SK-N-SH treated with all-trans-retinoic acid at 6 μM for 48 hours (cell line): ENCODE data around the gene UBE2L3.

ENCODE experiments used
- ATAC-seq: fragments of 200-7000 bp; cut with Tn5 transposase; 3 replicates; pipeline ENCODE4 v1.9.1; 2020; ENCODE audit warnings: mild to moderate bottlenecking, moderate library complexity
- ARNTL ChIP-seq: fragments of 450-650 bp; formaldehyde crosslinking; IDR thresholded peaks from 2 replicates; pipeline ENCODE4 v1.5.0; 2020; ENCODE audit warnings: low read depth, mild to moderate bottlenecking, moderate library complexity, borderline replicate concordance
- BACH2 ChIP-seq: fragments of 250-450 bp; sonication (Bioruptor Pico); IDR thresholded peaks from 2 replicates; pipeline ENCODE4 v1.9.0; 2021; ENCODE audit warnings: mild to moderate bottlenecking, borderline replicate concordance
- CSDC2 ChIP-seq: fragments of 250-450 bp; sonication (Bioruptor Pico); IDR thresholded peaks from 2 replicates; pipeline ENCODE4 v1.5.0; 2020; ENCODE audit warnings: mild to moderate bottlenecking, moderate library complexity
- ESRRG ChIP-seq: fragments of 250-450 bp; sonication (Bioruptor Pico); IDR thresholded peaks from 2 replicates; pipeline ENCODE4 v1.6.1; 2021; ENCODE audit warnings: mild to moderate bottlenecking
- GLIS3 ChIP-seq: fragments of 250-450 bp; sonication (Bioruptor Pico); IDR thresholded peaks from 2 replicates; pipeline ENCODE4 v1.5.0; 2020; ENCODE audit warnings: mild to moderate bottlenecking, moderate library complexity
- ISL1 ChIP-seq: fragments of 250-450 bp; sonication (Bioruptor Pico); IDR thresholded peaks from 2 replicates; pipeline ENCODE4 v2.1.2; 2022; ENCODE audit warnings: mild to moderate bottlenecking, moderate library complexity
- OSR1 ChIP-seq: fragments of 250-450 bp; sonication (Bioruptor Pico); IDR thresholded peaks from 2 replicates; pipeline ENCODE4 v1.8.0; 2022; ENCODE audit warnings: moderate library complexity, mild to moderate bottlenecking, inconsistent platforms
- PPARA ChIP-seq: fragments of 250-450 bp; sonication (Bioruptor Pico); IDR thresholded peaks from 2 replicates; pipeline ENCODE4 v1.5.0; 2020; ENCODE audit warnings: mild to moderate bottlenecking, borderline replicate concordance
- RARB ChIP-seq: fragments of 250-450 bp; sonication (Bioruptor Pico); IDR thresholded peaks from 2 replicates; pipeline ENCODE4 v1.8.0; 2021; ENCODE audit warnings: mild to moderate bottlenecking, moderate library complexity
- SNAI2 ChIP-seq: fragments of 250-450 bp; sonication (Bioruptor Pico); IDR thresholded peaks from 2 replicates; pipeline ENCODE4 v1.5.0; 2020; ENCODE audit warnings: mild to moderate bottlenecking, moderate library complexity
- TCF4 ChIP-seq: fragments of 250-450 bp; sonication (Bioruptor Pico); IDR thresholded peaks from 2 replicates; pipeline ENCODE4 v1.8.0; 2021; ENCODE audit warnings: mild to moderate bottlenecking, moderate library complexity, borderline replicate concordance
- TOX ChIP-seq: fragments of 250-450 bp; sonication (Bioruptor Pico); IDR thresholded peaks from 2 replicates; pipeline ENCODE4 v1.8.0; 2021; ENCODE audit warnings: mild to moderate bottlenecking, moderate library complexity, borderline replicate concordance
- ZC3H10 ChIP-seq: fragments of 250-450 bp; sonication (Bioruptor Pico); IDR thresholded peaks from 2 replicates; pipeline ENCODE4 v1.5.1; 2021; ENCODE audit warnings: mild to moderate bottlenecking, moderate library complexity
- ZFP3 ChIP-seq: fragments of 250-450 bp; sonication (Bioruptor Pico); IDR thresholded peaks from 2 replicates; pipeline ENCODE4 v1.5.0; 2020; ENCODE audit warnings: mild to moderate bottlenecking, moderate library complexity
- ZFP30 ChIP-seq: fragments of 450-650 bp; formaldehyde crosslinking; IDR thresholded peaks from 2 replicates; pipeline ENCODE4 v1.5.0; 2022; ENCODE audit warnings: mild to moderate bottlenecking, moderate library complexity
- ZNF565 ChIP-seq: fragments of 450-650 bp; formaldehyde crosslinking; conservative IDR thresholded peaks from 2 replicates; pipeline ENCODE4 v1.5.0; 2020; ENCODE audit warnings: low read depth, mild to moderate bottlenecking, moderate library complexity
- ZNF70 ChIP-seq: fragments of 450-650 bp; formaldehyde crosslinking; IDR thresholded peaks from 2 replicates; pipeline ENCODE4 v1.5.0; 2020; ENCODE audit warnings: mild to moderate bottlenecking, moderate library complexity
- ZNF8 ChIP-seq: fragments of 450-650 bp; formaldehyde crosslinking; IDR thresholded peaks from 2 replicates; pipeline ENCODE4 v1.5.0; 2020; ENCODE audit warnings: mild to moderate bottlenecking, moderate library complexity
- TF ChIP-seq, protein P1 (sequence below): fragments of 250-450 bp; sonication (Bioruptor Pico); IDR thresholded peaks from 2 replicates; pipeline ENCODE4 v1.5.1; 2020; ENCODE audit warnings: low read depth, mild to moderate bottlenecking, moderate library complexity
- TF ChIP-seq, protein P2 (sequence below): fragments of 250-450 bp; sonication (Bioruptor Pico); IDR thresholded peaks from 2 replicates; pipeline ENCODE4 v1.5.0; 2020; ENCODE audit warnings: mild to moderate bottlenecking, moderate library complexity
- TF ChIP-seq, protein P3 (sequence below): fragments of 250-450 bp; sonication (Bioruptor Pico); IDR thresholded peaks from 2 replicates; pipeline ENCODE4 v1.5.1; 2021; ENCODE audit warnings: mild to moderate bottlenecking, moderate library complexity
- TF ChIP-seq, protein P4 (sequence below): fragments of 250-450 bp; sonication (Bioruptor Pico); IDR thresholded peaks from 2 replicates; pipeline ENCODE4 v1.8.0; 2021; ENCODE audit warnings: low read depth, mild to moderate bottlenecking, moderate library complexity, borderline replicate concordance

The UBE2L3 gene

DNA sequence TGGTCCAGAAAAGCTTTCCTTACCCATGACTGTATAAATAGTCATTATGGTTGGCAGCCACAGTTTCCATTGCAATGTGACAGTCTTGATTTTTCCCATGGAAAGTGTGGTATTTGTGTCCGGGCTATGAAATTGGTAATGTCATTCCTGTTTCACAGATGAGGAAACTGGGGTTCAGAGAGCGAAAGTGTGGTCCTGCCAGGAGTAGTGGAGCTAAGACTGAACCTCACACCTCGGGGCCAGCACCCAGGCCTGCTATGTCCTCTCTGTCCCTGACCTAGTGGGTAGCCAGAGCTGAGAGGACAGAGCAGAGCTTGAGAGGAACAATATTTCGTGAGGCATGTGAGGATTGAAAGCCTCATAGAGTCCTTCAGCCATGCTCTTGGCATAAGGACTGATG is 63.5 kb downstream of the UBE2L3 start:
- no peak for ATAC-seq
- TF ChIP-seq ZNF565 (CRISPR knock-in tag): no peak
- TF ChIP-seq GLIS3 (CRISPR knock-in tag): no peak
- no peak for TF ChIP-seq ZNF8 (CRISPR knock-in tag)
- TF ChIP-seq ZFP30 (CRISPR knock-in tag): no peak
- TF ChIP-seq, protein P1, sequence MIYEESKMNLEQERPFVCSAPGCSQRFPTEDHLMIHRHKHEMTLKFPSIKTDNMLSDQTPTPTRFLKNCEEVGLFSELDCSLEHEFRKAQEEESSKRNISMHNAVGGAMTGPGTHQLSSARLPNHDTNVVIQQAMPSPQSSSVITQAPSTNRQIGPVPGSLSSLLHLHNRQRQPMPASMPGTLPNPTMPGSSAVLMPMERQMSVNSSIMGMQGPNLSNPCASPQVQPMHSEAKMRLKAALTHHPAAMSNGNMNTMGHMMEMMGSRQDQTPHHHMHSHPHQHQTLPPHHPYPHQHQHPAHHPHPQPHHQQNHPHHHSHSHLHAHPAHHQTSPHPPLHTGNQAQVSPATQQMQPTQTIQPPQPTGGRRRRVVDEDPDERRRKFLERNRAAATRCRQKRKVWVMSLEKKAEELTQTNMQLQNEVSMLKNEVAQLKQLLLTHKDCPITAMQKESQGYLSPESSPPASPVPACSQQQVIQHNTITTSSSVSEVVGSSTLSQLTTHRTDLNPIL: no peak
- no peak for TF ChIP-seq ZFP3
- no peak for TF ChIP-seq OSR1 (CRISPR knock-in tag)
- no peak for TF ChIP-seq ARNTL (CRISPR knock-in tag)
- TF ChIP-seq CSDC2 (CRISPR knock-in tag): no peak
- no peak for TF ChIP-seq ESRRG (CRISPR knock-in tag)
- TF ChIP-seq TOX (CRISPR knock-in tag): no peak
- TF ChIP-seq, protein P2, sequence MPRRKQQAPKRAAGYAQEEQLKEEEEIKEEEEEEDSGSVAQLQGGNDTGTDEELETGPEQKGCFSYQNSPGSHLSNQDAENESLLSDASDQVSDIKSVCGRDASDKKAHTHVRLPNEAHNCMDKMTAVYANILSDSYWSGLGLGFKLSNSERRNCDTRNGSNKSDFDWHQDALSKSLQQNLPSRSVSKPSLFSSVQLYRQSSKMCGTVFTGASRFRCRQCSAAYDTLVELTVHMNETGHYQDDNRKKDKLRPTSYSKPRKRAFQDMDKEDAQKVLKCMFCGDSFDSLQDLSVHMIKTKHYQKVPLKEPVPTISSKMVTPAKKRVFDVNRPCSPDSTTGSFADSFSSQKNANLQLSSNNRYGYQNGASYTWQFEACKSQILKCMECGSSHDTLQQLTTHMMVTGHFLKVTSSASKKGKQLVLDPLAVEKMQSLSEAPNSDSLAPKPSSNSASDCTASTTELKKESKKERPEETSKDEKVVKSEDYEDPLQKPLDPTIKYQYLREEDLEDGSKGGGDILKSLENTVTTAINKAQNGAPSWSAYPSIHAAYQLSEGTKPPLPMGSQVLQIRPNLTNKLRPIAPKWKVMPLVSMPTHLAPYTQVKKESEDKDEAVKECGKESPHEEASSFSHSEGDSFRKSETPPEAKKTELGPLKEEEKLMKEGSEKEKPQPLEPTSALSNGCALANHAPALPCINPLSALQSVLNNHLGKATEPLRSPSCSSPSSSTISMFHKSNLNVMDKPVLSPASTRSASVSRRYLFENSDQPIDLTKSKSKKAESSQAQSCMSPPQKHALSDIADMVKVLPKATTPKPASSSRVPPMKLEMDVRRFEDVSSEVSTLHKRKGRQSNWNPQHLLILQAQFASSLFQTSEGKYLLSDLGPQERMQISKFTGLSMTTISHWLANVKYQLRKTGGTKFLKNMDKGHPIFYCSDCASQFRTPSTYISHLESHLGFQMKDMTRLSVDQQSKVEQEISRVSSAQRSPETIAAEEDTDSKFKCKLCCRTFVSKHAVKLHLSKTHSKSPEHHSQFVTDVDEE (CRISPR knock-in tag): no peak
- TF ChIP-seq RARB: no peak

DNA sequence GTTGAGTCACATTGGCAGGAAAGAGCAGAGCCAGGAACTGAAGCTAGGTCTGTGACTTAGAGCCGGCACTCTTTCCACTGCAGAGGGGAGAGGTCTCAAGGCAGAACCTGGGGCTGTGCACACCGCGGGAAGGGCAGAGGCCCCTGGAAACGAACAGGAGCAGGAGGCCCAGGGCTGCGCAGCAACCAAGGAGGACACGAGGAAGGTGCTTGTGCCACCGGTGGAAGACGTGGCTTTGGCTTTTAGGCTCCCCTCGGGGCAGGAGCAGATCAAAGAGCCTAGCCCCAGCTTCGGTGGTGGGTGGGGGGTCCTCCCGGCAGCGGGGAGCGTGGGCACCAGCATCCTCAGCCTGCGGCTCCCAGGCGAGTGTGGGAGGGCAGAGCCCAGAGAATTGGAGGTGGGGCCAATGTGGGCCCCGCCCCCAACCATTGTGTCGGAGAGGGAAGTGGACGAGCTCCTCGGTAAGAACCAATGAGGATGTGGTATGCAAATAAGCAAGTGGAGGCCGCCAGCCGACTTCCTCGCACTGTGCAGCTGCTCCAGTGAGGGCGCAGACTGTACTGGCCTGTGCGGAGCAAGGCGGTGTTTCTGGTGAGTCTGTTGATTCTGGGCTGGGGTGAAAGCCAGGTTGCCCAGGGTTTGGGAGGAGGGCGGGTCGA is 64.9 kb downstream of the UBE2L3 start, which contains the start of gene CCDC116:
Gene CCDC116 (plus strand): TSS at position 524 of the 659 bp plus-strand sequence. CDS start 422 bp downstream, outside the sequence.
- TF ChIP-seq CSDC2 (CRISPR knock-in tag) (no peak), ZNF565 (CRISPR knock-in tag) (no peak), ARNTL (CRISPR knock-in tag) (no peak), ZNF70 (CRISPR knock-in tag) (no peak), ZFP3 (no peak), ZC3H10 (CRISPR knock-in tag) (no peak), TOX (CRISPR knock-in tag) (no peak), ISL1 (CRISPR knock-in tag) (no peak), PPARA (CRISPR knock-in tag) (no peak), ZFP30 (CRISPR knock-in tag) (no peak), TCF4 (no peak), ZNF8 (CRISPR knock-in tag) (no peak), GLIS3 (CRISPR knock-in tag) (no peak), RARB (no peak), BACH2 (no peak), SNAI2 (CRISPR knock-in tag) (no peak)
- TF ChIP-seq, protein P1: no peak
- TF ChIP-seq, protein P2 (CRISPR knock-in tag): no peak
- no peak for ATAC-seq

DNA sequence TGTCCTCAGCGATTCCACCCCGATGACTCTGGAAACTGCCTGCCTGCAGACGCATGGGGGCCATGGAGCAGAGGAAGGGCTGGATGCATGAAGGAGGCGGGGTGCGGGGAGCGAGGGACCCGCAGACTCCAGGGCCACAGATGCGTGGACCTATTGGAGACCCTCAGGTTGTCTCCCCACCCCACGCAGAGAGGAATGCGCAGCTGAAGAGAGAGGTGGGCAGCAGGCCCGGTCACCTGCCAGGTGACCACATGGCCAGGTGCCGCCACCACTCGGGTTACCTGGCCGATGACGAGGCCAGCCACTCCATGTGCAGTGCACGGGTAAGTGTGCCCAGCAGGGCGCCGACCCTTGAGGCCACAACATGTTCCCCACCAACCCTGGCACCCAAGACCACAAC is 65.4 kb downstream of the UBE2L3 start:
- ATAC-seq: no peak
- TF ChIP-seq TCF4 (no peak), ZNF565 (CRISPR knock-in tag) (no peak), OSR1 (CRISPR knock-in tag) (no peak), BACH2 (no peak), ZC3H10 (CRISPR knock-in tag) (no peak), ZFP30 (CRISPR knock-in tag) (no peak), SNAI2 (CRISPR knock-in tag) (no peak), PPARA (CRISPR knock-in tag) (no peak), GLIS3 (CRISPR knock-in tag) (no peak), ZNF8 (CRISPR knock-in tag) (no peak)
- TF ChIP-seq, protein P3, sequence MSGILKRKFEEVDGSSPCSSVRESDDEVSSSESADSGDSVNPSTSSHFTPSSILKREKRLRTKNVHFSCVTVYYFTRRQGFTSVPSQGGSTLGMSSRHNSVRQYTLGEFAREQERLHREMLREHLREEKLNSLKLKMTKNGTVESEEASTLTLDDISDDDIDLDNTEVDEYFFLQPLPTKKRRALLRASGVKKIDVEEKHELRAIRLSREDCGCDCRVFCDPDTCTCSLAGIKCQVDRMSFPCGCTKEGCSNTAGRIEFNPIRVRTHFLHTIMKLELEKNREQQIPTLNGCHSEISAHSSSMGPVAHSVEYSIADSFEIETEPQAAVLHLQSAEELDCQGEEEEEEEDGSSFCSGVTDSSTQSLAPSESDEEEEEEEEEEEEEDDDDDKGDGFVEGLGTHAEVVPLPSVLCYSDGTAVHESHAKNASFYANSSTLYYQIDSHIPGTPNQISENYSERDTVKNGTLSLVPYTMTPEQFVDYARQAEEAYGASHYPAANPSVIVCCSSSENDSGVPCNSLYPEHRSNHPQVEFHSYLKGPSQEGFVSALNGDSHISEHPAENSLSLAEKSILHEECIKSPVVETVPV: no peak
- TF ChIP-seq, protein P1: no peak
- TF ChIP-seq, protein P4, sequence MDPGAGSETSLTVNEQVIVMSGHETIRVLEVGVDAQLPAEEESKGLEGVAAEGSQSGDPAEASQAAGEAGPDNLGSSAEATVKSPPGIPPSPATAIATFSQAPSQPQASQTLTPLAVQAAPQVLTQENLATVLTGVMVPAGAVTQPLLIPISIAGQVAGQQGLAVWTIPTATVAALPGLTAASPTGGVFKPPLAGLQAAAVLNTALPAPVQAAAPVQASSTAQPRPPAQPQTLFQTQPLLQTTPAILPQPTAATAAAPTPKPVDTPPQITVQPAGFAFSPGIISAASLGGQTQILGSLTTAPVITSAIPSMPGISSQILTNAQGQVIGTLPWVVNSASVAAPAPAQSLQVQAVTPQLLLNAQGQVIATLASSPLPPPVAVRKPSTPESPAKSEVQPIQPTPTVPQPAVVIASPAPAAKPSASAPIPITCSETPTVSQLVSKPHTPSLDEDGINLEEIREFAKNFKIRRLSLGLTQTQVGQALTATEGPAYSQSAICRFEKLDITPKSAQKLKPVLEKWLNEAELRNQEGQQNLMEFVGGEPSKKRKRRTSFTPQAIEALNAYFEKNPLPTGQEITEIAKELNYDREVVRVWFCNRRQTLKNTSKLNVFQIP (CRISPR knock-in tag): no peak
